ENCODE measurements around the gene LRP1-AS.

LRP1-AS gene

GRCh38 chr12:57148469-57149244 is 1.2 kb upstream of the LRP1-AS start:
- TF ChIP-seq, protein P1, sequence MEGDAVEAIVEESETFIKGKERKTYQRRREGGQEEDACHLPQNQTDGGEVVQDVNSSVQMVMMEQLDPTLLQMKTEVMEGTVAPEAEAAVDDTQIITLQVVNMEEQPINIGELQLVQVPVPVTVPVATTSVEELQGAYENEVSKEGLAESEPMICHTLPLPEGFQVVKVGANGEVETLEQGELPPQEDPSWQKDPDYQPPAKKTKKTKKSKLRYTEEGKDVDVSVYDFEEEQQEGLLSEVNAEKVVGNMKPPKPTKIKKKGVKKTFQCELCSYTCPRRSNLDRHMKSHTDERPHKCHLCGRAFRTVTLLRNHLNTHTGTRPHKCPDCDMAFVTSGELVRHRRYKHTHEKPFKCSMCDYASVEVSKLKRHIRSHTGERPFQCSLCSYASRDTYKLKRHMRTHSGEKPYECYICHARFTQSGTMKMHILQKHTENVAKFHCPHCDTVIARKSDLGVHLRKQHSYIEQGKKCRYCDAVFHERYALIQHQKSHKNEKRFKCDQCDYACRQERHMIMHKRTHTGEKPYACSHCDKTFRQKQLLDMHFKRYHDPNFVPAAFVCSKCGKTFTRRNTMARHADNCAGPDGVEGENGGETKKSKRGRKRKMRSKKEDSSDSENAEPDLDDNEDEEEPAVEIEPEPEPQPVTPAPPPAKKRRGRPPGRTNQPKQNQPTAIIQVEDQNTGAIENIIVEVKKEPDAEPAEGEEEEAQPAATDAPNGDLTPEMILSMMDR (conservative IDR thresholded peaks at IDR 0.05) = no peak
- no peak overlapping the region for H3K27ac ChIP-seq

GRCh38 chr12:57146092-57146491 is 1.3 kb downstream of the LRP1-AS start:
- no peak overlapping the region for H3K27ac ChIP-seq

GRCh38 chr12:57145460-57146059 is 1.9 kb downstream of the LRP1-AS start:
- H3K27ac ChIP-seq = no peak overlapping the region
- TF ChIP-seq, protein P1 (conservative IDR thresholded peaks at IDR 0.05) = no peak

More at GRCh38 chr12:57146092-57146491, 1.3 kb downstream of the LRP1-AS start:
- TF ChIP-seq, protein P1 (conservative IDR thresholded peaks at IDR 0.05) = no peak

GRCh38 chr12:57143454-57143853 is 4.0 kb downstream of the LRP1-AS start:
- TF ChIP-seq, protein P1 (conservative IDR thresholded peaks at IDR 0.05) = no peak
- no peak overlapping the region for H3K27ac ChIP-seq

- H3K27ac ChIP-seq = no peak overlapping the region
- TF ChIP-seq, protein P1 (conservative IDR thresholded peaks at IDR 0.05) = no peak
Measured at GRCh38 chr12:57142727-57143126, 4.7 kb downstream of the LRP1-AS start.

GRCh38 chr12:57142121-57142520 is 5.3 kb downstream of the LRP1-AS start:
- TF ChIP-seq, protein P1 (conservative IDR thresholded peaks at IDR 0.05) = no peak
- H3K27ac ChIP-seq = no peak overlapping the region

DNA sequence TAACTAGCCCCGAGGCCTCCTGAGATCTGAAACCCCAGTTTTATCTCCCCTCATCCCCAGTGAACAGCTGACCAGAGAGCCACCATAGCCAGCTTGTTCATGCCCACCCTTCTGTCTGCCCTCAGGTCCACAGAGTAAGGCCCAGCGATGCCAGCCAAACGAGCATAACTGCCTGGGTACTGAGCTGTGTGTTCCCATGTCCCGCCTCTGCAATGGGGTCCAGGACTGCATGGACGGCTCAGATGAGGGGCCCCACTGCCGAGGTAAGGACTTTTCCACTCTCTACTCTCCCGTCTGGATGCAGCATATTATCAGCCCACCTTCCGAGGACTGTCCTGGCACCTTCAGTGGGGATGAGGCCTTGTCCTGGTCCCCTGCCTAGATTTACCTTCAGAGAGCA is 6.2 kb downstream of the LRP1-AS start:
- TF ChIP-seq, protein P1 (conservative IDR thresholded peaks at IDR 0.05) = no peak
- H3K27ac ChIP-seq = no peak overlapping the region

Measured in VCaP (cell line).